PFSK-1 (cell line): Measurements from ENCODE around the gene FGF4.

Experiments used
- POLR2AphosphoS5 ChIP-seq: IDR thresholded peaks from 2 replicates; pipeline ENCODE4 v1.6.1; 2012; ENCODE audit warnings: low read depth, mild to moderate bottlenecking, control low read depth, low read length, moderate library complexity
- SIN3A ChIP-seq: IDR thresholded peaks from 2 replicates; pipeline ENCODE4 v1.6.1; 2012; ENCODE audit warnings: mild to moderate bottlenecking, low read length, moderate library complexity, borderline replicate concordance; ENCODE audit not compliant: insufficient read depth
- TF ChIP-seq, protein P1 (sequence below), 2 experiments: IDR thresholded peaks; 2 replicates each; pipeline versions ENCODE4 v1.6.1 to v1.8.0; 2011 to 2012; ENCODE audit warnings: low read depth in 2 of 2, low read length in 2 of 2, control low read depth in 1 of 2, inconsistent platforms in 1 of 2, mild to moderate bottlenecking in 1 of 2, moderate library complexity in 1 of 2; ENCODE audit not compliant: insufficient read depth in 1 of 2

DNA sequence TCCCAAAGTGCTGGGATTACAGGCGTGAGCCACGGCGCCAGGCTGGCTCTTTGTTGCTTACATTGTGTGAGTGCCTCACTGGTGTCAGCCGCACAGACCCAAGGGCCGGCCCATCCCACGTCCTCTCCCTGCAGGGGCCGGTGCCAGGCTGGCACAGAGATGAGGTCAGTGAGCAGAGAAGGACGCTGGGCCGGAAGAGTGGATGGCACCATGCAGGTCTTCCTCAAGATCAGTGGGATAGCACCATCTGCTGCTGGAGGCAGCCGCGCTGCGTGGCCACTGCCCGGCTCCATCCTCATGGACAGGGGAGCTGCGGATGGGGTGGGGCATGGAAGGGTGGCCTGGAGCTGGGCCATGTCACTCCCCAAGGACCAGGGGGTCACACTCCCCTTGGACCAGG lies 22.0 kb upstream of the FGF4 start:
- TF ChIP-seq, protein P1, sequence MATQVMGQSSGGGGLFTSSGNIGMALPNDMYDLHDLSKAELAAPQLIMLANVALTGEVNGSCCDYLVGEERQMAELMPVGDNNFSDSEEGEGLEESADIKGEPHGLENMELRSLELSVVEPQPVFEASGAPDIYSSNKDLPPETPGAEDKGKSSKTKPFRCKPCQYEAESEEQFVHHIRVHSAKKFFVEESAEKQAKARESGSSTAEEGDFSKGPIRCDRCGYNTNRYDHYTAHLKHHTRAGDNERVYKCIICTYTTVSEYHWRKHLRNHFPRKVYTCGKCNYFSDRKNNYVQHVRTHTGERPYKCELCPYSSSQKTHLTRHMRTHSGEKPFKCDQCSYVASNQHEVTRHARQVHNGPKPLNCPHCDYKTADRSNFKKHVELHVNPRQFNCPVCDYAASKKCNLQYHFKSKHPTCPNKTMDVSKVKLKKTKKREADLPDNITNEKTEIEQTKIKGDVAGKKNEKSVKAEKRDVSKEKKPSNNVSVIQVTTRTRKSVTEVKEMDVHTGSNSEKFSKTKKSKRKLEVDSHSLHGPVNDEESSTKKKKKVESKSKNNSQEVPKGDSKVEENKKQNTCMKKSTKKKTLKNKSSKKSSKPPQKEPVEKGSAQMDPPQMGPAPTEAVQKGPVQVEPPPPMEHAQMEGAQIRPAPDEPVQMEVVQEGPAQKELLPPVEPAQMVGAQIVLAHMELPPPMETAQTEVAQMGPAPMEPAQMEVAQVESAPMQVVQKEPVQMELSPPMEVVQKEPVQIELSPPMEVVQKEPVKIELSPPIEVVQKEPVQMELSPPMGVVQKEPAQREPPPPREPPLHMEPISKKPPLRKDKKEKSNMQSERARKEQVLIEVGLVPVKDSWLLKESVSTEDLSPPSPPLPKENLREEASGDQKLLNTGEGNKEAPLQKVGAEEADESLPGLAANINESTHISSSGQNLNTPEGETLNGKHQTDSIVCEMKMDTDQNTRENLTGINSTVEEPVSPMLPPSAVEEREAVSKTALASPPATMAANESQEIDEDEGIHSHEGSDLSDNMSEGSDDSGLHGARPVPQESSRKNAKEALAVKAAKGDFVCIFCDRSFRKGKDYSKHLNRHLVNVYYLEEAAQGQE (IDR thresholded peaks at IDR 0.05; ENCODE audit: insufficient read depth in 1 of 2, low read depth in 2 of 2, low read length in 2 of 2) = no peak
- TF ChIP-seq POLR2AphosphoS5 (no peak), SIN3A (no peak)
